DND-41 (cell line): ENCODE data around the gene MAP7.

Source experiments
- EZH2 ChIP-seq: IDR thresholded peaks from 3 replicates; pipeline ENCODE4 v1.6.1; 2012; ENCODE audit warnings: borderline replicate concordance, low read depth, mild to moderate bottlenecking, moderate library complexity, low read length, inconsistent platforms; ENCODE audit not compliant: severe bottlenecking
- TF ChIP-seq, protein P1 (sequence below): IDR thresholded peaks from 2 replicates; pipeline ENCODE4 v1.5.1; 2012; ENCODE audit warnings: borderline replicate concordance, low read length, moderate library complexity, mild to moderate bottlenecking; ENCODE audit not compliant: poor library complexity, severe bottlenecking; ENCODE audit errors: extremely low read depth

GRCh38 chr6:136506124-136506799, 44.0 kb downstream of the MAP7 start:
- no peak for TF ChIP-seq EZH2
- TF ChIP-seq, protein P1, sequence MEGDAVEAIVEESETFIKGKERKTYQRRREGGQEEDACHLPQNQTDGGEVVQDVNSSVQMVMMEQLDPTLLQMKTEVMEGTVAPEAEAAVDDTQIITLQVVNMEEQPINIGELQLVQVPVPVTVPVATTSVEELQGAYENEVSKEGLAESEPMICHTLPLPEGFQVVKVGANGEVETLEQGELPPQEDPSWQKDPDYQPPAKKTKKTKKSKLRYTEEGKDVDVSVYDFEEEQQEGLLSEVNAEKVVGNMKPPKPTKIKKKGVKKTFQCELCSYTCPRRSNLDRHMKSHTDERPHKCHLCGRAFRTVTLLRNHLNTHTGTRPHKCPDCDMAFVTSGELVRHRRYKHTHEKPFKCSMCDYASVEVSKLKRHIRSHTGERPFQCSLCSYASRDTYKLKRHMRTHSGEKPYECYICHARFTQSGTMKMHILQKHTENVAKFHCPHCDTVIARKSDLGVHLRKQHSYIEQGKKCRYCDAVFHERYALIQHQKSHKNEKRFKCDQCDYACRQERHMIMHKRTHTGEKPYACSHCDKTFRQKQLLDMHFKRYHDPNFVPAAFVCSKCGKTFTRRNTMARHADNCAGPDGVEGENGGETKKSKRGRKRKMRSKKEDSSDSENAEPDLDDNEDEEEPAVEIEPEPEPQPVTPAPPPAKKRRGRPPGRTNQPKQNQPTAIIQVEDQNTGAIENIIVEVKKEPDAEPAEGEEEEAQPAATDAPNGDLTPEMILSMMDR = no peak
